Keratinocyte (primary cell): ENCODE measurements around the gene CDCP2. TPM values are rescaled to one million over a fixed set of nuclear protein-coding genes. Genes with fewer than 3 reads are reported as not detected.

Experiments
- DNase-seq: peaks from one replicate; pipeline ENCODE4 v3.0.0-alpha.2; 2011; ENCODE audit warnings: low read depth, missing footprints, low spot score
- FAIRE-seq: peaks from 2 replicates; lab custom pipeline; 2011; peaks lifted over from hg19 to GRCh38; lab: Jason Lieb, UNC
- H2AFZ ChIP-seq: 2 replicates; pipeline ENCODE4 v1.6.0; 2012; ENCODE audit warnings: low read length, control low read depth, inconsistent platforms; ENCODE audit not compliant: control insufficient read depth
- H3K27ac ChIP-seq: 2 replicates; pipeline ENCODE4 v1.5.1; 2011; ENCODE audit warnings: low read length; ENCODE audit not compliant: control insufficient read depth, insufficient read depth
- H3K27me3 ChIP-seq: 3 replicates; pipeline ENCODE4 v1.6.0; 2011; ENCODE audit warnings: low read length; ENCODE audit not compliant: control insufficient read depth, insufficient read depth; ENCODE audit errors: extremely low read depth
- H3K36me3 ChIP-seq, 2 experiments: 2 replicates in 1 of 2; 3 replicates in 1 of 2; pipeline ENCODE4 v1.5.1; 2011; ENCODE audit warnings: low read length in 2 of 2, mild to moderate bottlenecking in 1 of 2; ENCODE audit not compliant: control insufficient read depth in 2 of 2, insufficient read depth in 2 of 2; ENCODE audit errors: extremely low read depth in 1 of 2
- H3K4me1 ChIP-seq: 3 replicates; pipeline ENCODE4 v1.5.1; 2011; ENCODE audit warnings: low read length; ENCODE audit not compliant: control insufficient read depth, insufficient read depth; ENCODE audit errors: extremely low read depth
- H3K4me2 ChIP-seq: 3 replicates; pipeline ENCODE4 v1.6.0; 2011; ENCODE audit warnings: low read depth, low read length; ENCODE audit not compliant: control insufficient read depth, insufficient read depth; ENCODE audit errors: extremely low read depth
- H3K4me3 ChIP-seq, 3 experiments: fragments of 200-600 bp in 1 of 3; sonication (generic) in 1 of 3; 2 replicates in 2 of 3; 3 replicates in 1 of 3; pipeline ENCODE4 v1.5.1; 2011 to 2016; ENCODE audit warnings: low read length in 3 of 3, mild to moderate bottlenecking in 3 of 3, control low read depth in 2 of 3, inconsistent platforms in 1 of 3, low read depth in 1 of 3, mixed read lengths in 1 of 3, mixed run types in 1 of 3, moderate library complexity in 1 of 3; ENCODE audit not compliant: control insufficient read depth in 2 of 3, insufficient read depth in 2 of 3; ENCODE audit errors: extremely low read depth in 1 of 3
- H3K79me2 ChIP-seq: 2 replicates; pipeline ENCODE4 v1.6.0; 2012; ENCODE audit warnings: low read length; ENCODE audit not compliant: control insufficient read depth, insufficient read depth
- H3K9ac ChIP-seq: 3 replicates; pipeline ENCODE4 v1.6.0; 2011; ENCODE audit warnings: low read length; ENCODE audit not compliant: control insufficient read depth, insufficient read depth; ENCODE audit errors: extremely low read depth
- H3K9me1 ChIP-seq: 3 replicates; pipeline ENCODE4 v1.6.0; 2011; ENCODE audit warnings: low read length; ENCODE audit not compliant: control insufficient read depth, insufficient read depth; ENCODE audit errors: extremely low read depth
- H3K9me3 ChIP-seq: 2 replicates; pipeline ENCODE4 v1.5.1; 2012; ENCODE audit warnings: low read depth, low read length; ENCODE audit not compliant: control insufficient read depth
- H4K20me1 ChIP-seq: 3 replicates; pipeline ENCODE4 v1.6.0; 2011; ENCODE audit warnings: low read length; ENCODE audit not compliant: control insufficient read depth, insufficient read depth; ENCODE audit errors: extremely low read depth
- EZH2 ChIP-seq: IDR thresholded peaks from one replicate; pipeline ENCODE4 v1.6.1; 2012; ENCODE audit warnings: inconsistent platforms, mild to moderate bottlenecking, low read length, moderate library complexity
- dilution Hi-C: fragments of 300-500 bp; cut with MboI; formaldehyde crosslinking; loops from one replicate; pipeline ENCODE4 v1.7.0; 2020; ENCODE audit warnings: low sequenced_read_pairs; ENCODE audit not compliant: extremely low pct_ligation_motif_present
- polyA minus RNA-seq, 3 experiments: library from RNA; depleted of rRNA, polyadenylated mRNA; stranded (reverse); fragments of >200 nt; gene quantifications; 1 replicate in 1 of 3; 2 replicates in 1 of 3; 3 replicates in 1 of 3; pipeline ENCODE4 v1.2.3, GENCODE V29; 2011
- polyA plus RNA-seq, 5 experiments: library from polyadenylated mRNA; depleted of rRNA in 3 of 5; stranded (reverse) in 3 of 5; stranded (forward) in 1 of 5; unstranded in 1 of 5; fragments of >200 nt; gene quantifications; 1 replicate in 1 of 5; 2 replicates in 3 of 5; 3 replicates in 1 of 5; pipeline versions ENCODE4 v1.2.1 to v1.2.3, GENCODE V29; 2011 to 2012; ENCODE audit warnings: missing spikeins in 2 of 5, low read depth in 1 of 5, low replicate concordance in 1 of 5
- TF ChIP-seq, protein P1 (sequence below), 3 experiments: IDR thresholded peaks in 1 of 3; conservative IDR thresholded peaks in 1 of 3; optimal IDR thresholded peaks in 1 of 3; 2 replicates in 2 of 3; 3 replicates in 1 of 3; pipeline versions ENCODE3 to v1.5.1; 2011; ENCODE audit warnings: low read length in 3 of 3, mild to moderate bottlenecking in 3 of 3, moderate library complexity in 2 of 3, control low read depth in 1 of 3, inconsistent platforms in 1 of 3; ENCODE audit not compliant: insufficient read depth in 2 of 3; ENCODE audit errors: extremely low read depth in 1 of 3

Gene CDCP2
- polyA plus RNA-seq: not detected in 3 replicates
- polyA plus RNA-seq (2011; ENCODE audit: low read depth): not detected
- not detected in 2 replicates for polyA plus RNA-seq (2011; cell fraction: cytosol; rRNA removed)
- polyA plus RNA-seq (2011; cell fraction: nucleus; rRNA removed): not detected in 2 replicates
- polyA plus RNA-seq (2012; ENCODE audit: low replicate concordance): not detected in 2 replicates
- not detected in 3 replicates for polyA minus RNA-seq
- polyA minus RNA-seq (2011; cell fraction: cytosol; rRNA and poly(A)+ RNA removed): not detected
- not detected in 2 replicates for polyA minus RNA-seq (2011; cell fraction: nucleus; rRNA and poly(A)+ RNA removed)

DNA sequence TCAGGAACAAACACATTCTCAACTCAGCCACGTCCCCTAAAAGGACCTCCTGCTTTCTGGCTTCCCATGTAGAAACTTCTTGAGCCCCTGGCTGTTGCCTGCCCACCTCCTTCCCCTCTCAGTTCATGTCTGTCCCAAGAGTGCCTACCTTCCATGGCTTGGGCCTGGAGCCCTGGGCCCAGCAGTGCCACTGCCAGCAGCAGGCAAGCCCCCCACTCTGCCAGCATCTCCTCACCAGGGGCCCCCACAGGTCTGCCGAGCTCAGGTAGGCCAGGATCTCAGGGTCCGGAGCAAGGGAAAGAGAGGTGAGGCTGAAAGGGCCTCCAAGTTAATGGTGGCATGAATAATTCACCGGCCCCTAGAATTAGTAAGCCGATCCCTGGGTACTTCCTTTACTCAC is at the start of gene CDCP2:
Gene CDCP2 (minus strand): TSS at position 305 of the 400 bp plus-strand sequence. CDS start 78 bp downstream, at position 227.
- Histone ChIP-seq H3K36me3 (no peaks in the 10 kb centered on the region), H3K27me3 (no peaks in the 10 kb centered on the region), H3K4me3 (no peak within 1 kb of the TSS), H3K9me3 (no peaks in the 10 kb centered on the region), H3K27ac (no peak within 1 kb of the TSS), H3K9ac (no peak within 1 kb of the TSS), H4K20me1 (no peaks in the 10 kb centered on the region), H3K4me2 (peak within 1 kb of the TSS; percentile 25), H3K9me1 (no peaks in the 10 kb centered on the region), H2AFZ (peak within 1 kb of the TSS; percentile 71), H3K4me1 (peaks cover 9% of the 10 kb centered on the region), H3K79me2 (no peaks in the 10 kb centered on the region)
- FAIRE-seq (no peak), DNase-seq (no peak)
- dilution Hi-C loops: no loop called here
- no peak for TF ChIP-seq EZH2
- TF ChIP-seq, protein P1, sequence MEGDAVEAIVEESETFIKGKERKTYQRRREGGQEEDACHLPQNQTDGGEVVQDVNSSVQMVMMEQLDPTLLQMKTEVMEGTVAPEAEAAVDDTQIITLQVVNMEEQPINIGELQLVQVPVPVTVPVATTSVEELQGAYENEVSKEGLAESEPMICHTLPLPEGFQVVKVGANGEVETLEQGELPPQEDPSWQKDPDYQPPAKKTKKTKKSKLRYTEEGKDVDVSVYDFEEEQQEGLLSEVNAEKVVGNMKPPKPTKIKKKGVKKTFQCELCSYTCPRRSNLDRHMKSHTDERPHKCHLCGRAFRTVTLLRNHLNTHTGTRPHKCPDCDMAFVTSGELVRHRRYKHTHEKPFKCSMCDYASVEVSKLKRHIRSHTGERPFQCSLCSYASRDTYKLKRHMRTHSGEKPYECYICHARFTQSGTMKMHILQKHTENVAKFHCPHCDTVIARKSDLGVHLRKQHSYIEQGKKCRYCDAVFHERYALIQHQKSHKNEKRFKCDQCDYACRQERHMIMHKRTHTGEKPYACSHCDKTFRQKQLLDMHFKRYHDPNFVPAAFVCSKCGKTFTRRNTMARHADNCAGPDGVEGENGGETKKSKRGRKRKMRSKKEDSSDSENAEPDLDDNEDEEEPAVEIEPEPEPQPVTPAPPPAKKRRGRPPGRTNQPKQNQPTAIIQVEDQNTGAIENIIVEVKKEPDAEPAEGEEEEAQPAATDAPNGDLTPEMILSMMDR (optimal IDR thresholded peaks at IDR 0.05 in 1 of 3, IDR thresholded peaks at IDR 0.05 in 1 of 3, conservative IDR thresholded peaks at IDR 0.05 in 1 of 3; ENCODE audit: extremely low read depth in 1 of 3, insufficient read depth in 2 of 3, low read length in 3 of 3): no peak

GRCh38 chr1:54200519-54200997 is 47.8 kb upstream of the CDCP2 start:
- peaks cover 17% of the 10 kb centered on the region for H3K4me1 ChIP-seq
- H3K9me1 ChIP-seq: no peaks in the 10 kb centered on the region
- peak overlapping the region; percentile 76 for H3K27ac ChIP-seq
- H3K9me3 ChIP-seq: no peaks in the 10 kb centered on the region
- peak overlapping the region; percentile 89 for H3K4me2 ChIP-seq
- no peaks in the 10 kb centered on the region for H3K27me3 ChIP-seq
- peaks cover 37% of the 10 kb centered on the region for H3K79me2 ChIP-seq
- H3K4me3 ChIP-seq: peak overlapping the region; percentile 77 to 98 (median 78)
- H2AFZ ChIP-seq: peak overlapping the region; percentile 90
- H3K36me3 ChIP-seq: peaks cover 4 to 13% of the 10 kb centered on the region in 2 experiments
- peaks cover 4% of the 10 kb centered on the region for H4K20me1 ChIP-seq
- TF ChIP-seq, protein P1 (optimal IDR thresholded peaks at IDR 0.05 in 1 of 3, IDR thresholded peaks at IDR 0.05 in 1 of 3, conservative IDR thresholded peaks at IDR 0.05 in 1 of 3; ENCODE audit: extremely low read depth in 1 of 3, insufficient read depth in 2 of 3, low read length in 3 of 3): no peak
- TF ChIP-seq EZH2: no peak
- peak overlapping the region; percentile 88 for H3K9ac ChIP-seq
- no peak for DNase-seq
- FAIRE-seq: no peak
- dilution Hi-C loops: no loop called here
